Amniotic epithelial cell (primary cell): ENCODE data around the gene ARHGEF11.
A peak's percentile ranks its signal among the peaks of the same experiment; 100 is the strongest.

ENCODE experiments used
- DNase-seq: peaks from one replicate; pipeline ENCODE4 v3.0.0-alpha.2; 2010; ENCODE audit warnings: low read depth

Gene ARHGEF11

GRCh38 chr1:156951371-156951770 lies 94.2 kb downstream of the ARHGEF11 start:
- no peak for DNase-seq

- DNase-seq: no peak
Observed at GRCh38 chr1:156949127-156949526, 96.4 kb downstream of the ARHGEF11 start.

- no peak for DNase-seq
Observed at GRCh38 chr1:156948708-156949107, 96.8 kb downstream of the ARHGEF11 start.

GRCh38 chr1:156947818-156948525 lies 97.6 kb downstream of the ARHGEF11 start:
- DNase-seq: no peak

- DNase-seq: no peak
Observed at GRCh38 chr1:156947127-156947526, 98.4 kb downstream of the ARHGEF11 start.

- no peak for DNase-seq
Observed at GRCh38 chr1:156945881-156946661, 99.5 kb downstream of the ARHGEF11 start.

- DNase-seq: no peak
Observed at GRCh38 chr1:156944848-156945247, 100.7 kb downstream of the ARHGEF11 start.

GRCh38 chr1:156944268-156944667 lies 101.3 kb downstream of the ARHGEF11 start:
- DNase-seq: no peak

GRCh38 chr1:156943756-156944155 lies 101.8 kb downstream of the ARHGEF11 start:
- DNase-seq: no peak

- no peak for DNase-seq
Observed at GRCh38 chr1:156942576-156942975, 103.0 kb downstream of the ARHGEF11 start.

GRCh38 chr1:156942176-156942575 lies 103.4 kb downstream of the ARHGEF11 start:
- DNase-seq: peak; percentile 55

- DNase-seq: no peak
Observed at GRCh38 chr1:156941675-156942074, 103.9 kb downstream of the ARHGEF11 start.

- no peak for DNase-seq
Observed at GRCh38 chr1:156939786-156940334, 105.7 kb downstream of the ARHGEF11 start.

GRCh38 chr1:156938813-156939212 lies 106.7 kb downstream of the ARHGEF11 start:
- DNase-seq: no peak

- DNase-seq: no peak
Observed at GRCh38 chr1:156937883-156938282, 107.7 kb downstream of the ARHGEF11 start.

- no peak for DNase-seq
Observed at GRCh38 chr1:156936721-156937220, 108.8 kb downstream of the ARHGEF11 start.

GRCh38 chr1:156936191-156936590 lies 109.4 kb downstream of the ARHGEF11 start:
- no peak for DNase-seq

GRCh38 chr1:156935505-156936128 lies 109.9 kb downstream of the ARHGEF11 start:
- no peak for DNase-seq

- DNase-seq: no peak
Observed at GRCh38 chr1:156933136-156933535, 112.4 kb downstream of the ARHGEF11 start.

GRCh38 chr1:156931974-156932710 lies 113.4 kb downstream of the ARHGEF11 start:
- no peak for DNase-seq

- no peak for DNase-seq
Observed at GRCh38 chr1:156931211-156931952, 114.2 kb downstream of the ARHGEF11 start.
